MM.1S (cell line): ENCODE data around the gene SUDS3.

Experiments used
- DNase-seq: peaks from one replicate; pipeline ENCODE4 v3.0.0-alpha.2; 2015
- H2AFZ ChIP-seq: fragments of 300-600 bp; sonication (generic); 2 replicates; pipeline ENCODE4 v1.6.0; 2016; ENCODE audit warnings: antibody characterized with exemption, low read length
- H3F3A ChIP-seq: fragments of 300-600 bp; sonication (generic); 2 replicates; pipeline ENCODE4 v1.6.1; 2016; ENCODE audit warnings: mild to moderate bottlenecking, antibody characterized with exemption, low read length, moderate library complexity, mixed read lengths; ENCODE audit not compliant: insufficient read depth
- H3K27ac ChIP-seq: fragments of 300-600 bp; sonication (generic); 2 replicates; pipeline ENCODE4 v1.5.1; 2016; ENCODE audit warnings: mild to moderate bottlenecking, low read length
- H3K27me3 ChIP-seq: fragments of 300-600 bp; sonication (generic); replicated peaks from 2 replicates; pipeline ENCODE4 v1.6.0; 2016; ENCODE audit warnings: low read length; ENCODE audit not compliant: insufficient read depth
- H3K36me3 ChIP-seq: fragments of 300-600 bp; sonication (generic); replicated peaks from 2 replicates; pipeline ENCODE4 v1.6.1; 2016; ENCODE audit warnings: mild to moderate bottlenecking, low read length, mixed read lengths; ENCODE audit not compliant: insufficient read depth
- H3K4me1 ChIP-seq: fragments of 300-600 bp; sonication (generic); 2 replicates; pipeline ENCODE4 v1.6.1; 2016; ENCODE audit warnings: low read length, mixed read lengths
- H3K4me2 ChIP-seq: fragments of 300-600 bp; sonication (generic); 2 replicates; pipeline ENCODE4 v1.6.0; 2016; ENCODE audit warnings: low read depth, low read length
- H3K4me3 ChIP-seq: fragments of 300-600 bp; sonication (generic); 2 replicates; pipeline ENCODE4 v1.5.1; 2016; ENCODE audit warnings: low read length, mixed read lengths
- H3K79me2 ChIP-seq: fragments of 300-600 bp; sonication (generic); 2 replicates; pipeline ENCODE4 v1.6.1; 2016; ENCODE audit warnings: mixed run types, low read length, mixed read lengths
- H3K9ac ChIP-seq: fragments of 300-600 bp; sonication (generic); 2 replicates; pipeline ENCODE4 v1.6.1; 2016; ENCODE audit warnings: low read length, mixed read lengths
- H3K9me2 ChIP-seq: fragments of 300-600 bp; sonication (generic); replicated peaks from 2 replicates; pipeline ENCODE4 v1.6.1; 2016; ENCODE audit warnings: mild to moderate bottlenecking, low read length, mixed read lengths; ENCODE audit not compliant: insufficient read depth
- H3K9me3 ChIP-seq: fragments of 300-600 bp; sonication (generic); replicated peaks from 2 replicates; pipeline ENCODE4 v1.6.1; 2016; ENCODE audit warnings: mild to moderate bottlenecking, low read length, mixed read lengths; ENCODE audit not compliant: insufficient read depth
- H4K20me1 ChIP-seq: fragments of 300-600 bp; sonication (generic); 2 replicates; pipeline ENCODE4 v1.6.1; 2016; ENCODE audit warnings: mild to moderate bottlenecking, low read length, moderate library complexity, mixed read lengths; ENCODE audit not compliant: insufficient read depth
- CTCF ChIP-seq: fragments of 300-600 bp; sonication (generic); IDR thresholded peaks from 2 replicates; pipeline ENCODE4 v1.5.1; 2016; ENCODE audit warnings: antibody characterized with exemption, low read length, mixed read lengths
- EZH2 ChIP-seq: fragments of 300-600 bp; sonication (generic); optimal IDR thresholded peaks from 2 replicates; pipeline ENCODE3; 2017; ENCODE audit warnings: low read depth, mild to moderate bottlenecking, antibody characterized with exemption, low read length, mixed read lengths
- EZH2phosphoT487 ChIP-seq: fragments of 300-600 bp; sonication (generic); IDR thresholded peaks from 2 replicates; pipeline ENCODE4 v1.6.1; 2018; ENCODE audit warnings: antibody characterized with exemption, low read length

The SUDS3 gene

GRCh38 chr12:118424884-118425283 is 48.5 kb downstream of the SUDS3 start:
- H3K9me2 ChIP-seq, result no peaks in the 10 kb centered on the region
- no peak overlapping the region for H3K27ac ChIP-seq
- no peaks in the 10 kb centered on the region for H3K36me3 ChIP-seq
- no peak overlapping the region for H2AFZ ChIP-seq
- no peak overlapping the region for H3K9ac ChIP-seq
- no peak overlapping the region for H3K4me3 ChIP-seq
- no peak overlapping the region for H3K4me2 ChIP-seq
- no peaks in the 10 kb centered on the region for H3K79me2 ChIP-seq
- H3K27me3 ChIP-seq, result no peaks in the 10 kb centered on the region
- H3K9me3 ChIP-seq, result no peaks in the 10 kb centered on the region
- H4K20me1 ChIP-seq, result no peaks in the 10 kb centered on the region
- no peaks in the 10 kb centered on the region for H3F3A ChIP-seq
- TF ChIP-seq CTCF (no peak), EZH2 (no peak), EZH2phosphoT487 (no peak)
- no peaks in the 10 kb centered on the region for H3K4me1 ChIP-seq
- DNase-seq, result no peak

- Histone ChIP-seq H3F3A (no peaks in the 10 kb centered on the region), H3K9ac (no peak overlapping the region), H4K20me1 (no peaks in the 10 kb centered on the region), H3K9me3 (no peaks in the 10 kb centered on the region), H3K27me3 (no peaks in the 10 kb centered on the region), H3K79me2 (no peaks in the 10 kb centered on the region), H3K4me1 (no peaks in the 10 kb centered on the region), H3K4me3 (no peak overlapping the region), H3K27ac (no peak overlapping the region), H3K36me3 (no peaks in the 10 kb centered on the region), H2AFZ (no peak overlapping the region), H3K4me2 (no peak overlapping the region), H3K9me2 (no peaks in the 10 kb centered on the region)
- TF ChIP-seq CTCF, result no peak
- DNase-seq, result no peak
Measured at GRCh38 chr12:118425364-118425763, 49.0 kb downstream of the SUDS3 start.

GRCh38 chr12:118427819-118428218 is 51.5 kb downstream of the SUDS3 start:
- H3K4me3 ChIP-seq, result no peak overlapping the region
- no peaks in the 10 kb centered on the region for H3K36me3 ChIP-seq
- no peak overlapping the region for H3K4me2 ChIP-seq
- H3K27ac ChIP-seq, result no peak overlapping the region
- H3F3A ChIP-seq, result no peaks in the 10 kb centered on the region
- H3K9me2 ChIP-seq, result no peaks in the 10 kb centered on the region
- DNase-seq, result no peak
- no peak overlapping the region for H3K9ac ChIP-seq
- no peaks in the 10 kb centered on the region for H3K27me3 ChIP-seq
- no peaks in the 10 kb centered on the region for H3K79me2 ChIP-seq
- no peak overlapping the region for H2AFZ ChIP-seq
- no peaks in the 10 kb centered on the region for H4K20me1 ChIP-seq
- TF ChIP-seq CTCF, result no peak
- TF ChIP-seq EZH2phosphoT487, result no peak
- TF ChIP-seq EZH2, result no peak
- H3K4me1 ChIP-seq, result no peaks in the 10 kb centered on the region
- no peaks in the 10 kb centered on the region for H3K9me3 ChIP-seq

GRCh38 chr12:118428643-118429042 is 52.3 kb downstream of the SUDS3 start:
- Histone ChIP-seq H3K36me3 (no peaks in the 10 kb centered on the region), H3K27ac (no peak overlapping the region), H3K9me2 (no peaks in the 10 kb centered on the region), H3K79me2 (no peaks in the 10 kb centered on the region), H3K4me3 (no peak overlapping the region), H4K20me1 (no peaks in the 10 kb centered on the region), H3K4me1 (no peaks in the 10 kb centered on the region), H3F3A (no peaks in the 10 kb centered on the region), H2AFZ (no peak overlapping the region), H3K27me3 (no peaks in the 10 kb centered on the region), H3K9ac (no peak overlapping the region), H3K9me3 (no peaks in the 10 kb centered on the region), H3K4me2 (no peak overlapping the region)
- TF ChIP-seq EZH2 (no peak), EZH2phosphoT487 (no peak), CTCF (no peak)
- DNase-seq, result no peak
